HepG2 (cell line): ENCODE data around the gene NFE2L2.

Experiments
- DBP ChIP-seq: sonication (generic); formaldehyde crosslinking; IDR thresholded peaks from 2 replicates; pipeline ENCODE4 v1.4.0; 2020; ENCODE audit warnings: missing genetic modification reagents; ENCODE audit errors: not compliant biosample characterization
- EP300 ChIP-seq, 3 experiments: sonication (generic) in 1 of 3; formaldehyde crosslinking in 1 of 3; IDR thresholded peaks; 2 replicates each; pipeline versions ENCODE4 v1.5.1 to v1.6.1; 2011 to 2020; ENCODE audit warnings: low read depth in 2 of 3, low read length in 2 of 3, borderline replicate concordance in 1 of 3, improper control_type of control experiment in 1 of 3, mild to moderate bottlenecking in 1 of 3, missing genetic modification reagents in 1 of 3, moderate library complexity in 1 of 3
- ZNF747 ChIP-seq: sonication (generic); formaldehyde crosslinking; IDR thresholded peaks from 2 replicates; pipeline ENCODE4 v1.8.1; 2023; ENCODE audit warnings: missing genetic modification reagents, mild to moderate bottlenecking, borderline replicate concordance

GRCh38 chr2:177242121-177242987 lies 22.2 kb downstream of the NFE2L2 start:
- TF ChIP-seq EP300 (IDR thresholded peaks at IDR 0.05; ENCODE audit: low read depth in 2 of 2, low read length in 2 of 2) (peak in 1 of 2 experiments; percentile 68; a peak in 1 of 4 replicates), EP300 (CRISPR knock-in tag; IDR thresholded peaks at IDR 0.05; ENCODE audit: borderline replicate concordance) (peak; percentile 55; the same call in 1 of the 2 replicates), DBP (CRISPR knock-in tag) (peak; percentile 12), ZNF747 (CRISPR knock-in tag) (no peak)
